HG03280 (cell line): ENCODE measurements around the gene SCLT1.

Experiments
- ATAC-seq: cut with Tn5 transposase; IDR thresholded peaks from one replicate; pipeline ENCODE4 v1.9.1; 2021; ENCODE audit warnings: mild to moderate bottlenecking, moderate library complexity; ENCODE audit not compliant: unreplicated experiment

The SCLT1 gene

DNA sequence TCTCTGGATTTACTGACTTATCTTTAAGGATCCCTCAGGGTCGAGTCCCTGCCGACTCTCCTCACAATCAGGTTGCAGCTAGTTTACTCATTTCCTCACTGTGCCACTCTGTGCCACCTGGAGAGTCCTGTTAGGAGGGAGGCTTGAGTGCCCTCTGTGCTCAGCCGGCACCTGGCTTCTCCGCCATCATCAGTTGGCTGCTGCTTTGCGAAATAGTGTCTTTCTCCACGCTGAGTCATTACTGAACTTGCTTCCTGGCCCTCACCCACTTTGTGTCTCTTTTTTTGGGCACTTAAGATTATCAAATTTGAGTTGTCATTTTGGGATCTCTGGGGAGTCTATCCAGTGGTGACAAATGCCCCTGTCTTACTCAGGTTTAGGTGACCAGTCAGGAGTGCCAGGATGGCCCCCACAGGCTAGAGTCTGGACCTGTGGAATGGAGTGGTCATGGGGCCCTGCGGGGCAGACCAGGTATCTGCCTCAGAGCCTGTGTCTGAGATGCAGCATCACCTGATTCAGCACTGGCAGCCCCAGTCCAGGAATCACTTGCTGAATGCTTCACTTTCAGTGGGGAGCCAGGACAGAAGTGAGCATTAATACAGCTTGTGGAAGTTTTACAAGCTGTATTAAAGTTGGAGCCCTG is 246.1 kb downstream of the SCLT1 start:
- no peak for ATAC-seq

DNA sequence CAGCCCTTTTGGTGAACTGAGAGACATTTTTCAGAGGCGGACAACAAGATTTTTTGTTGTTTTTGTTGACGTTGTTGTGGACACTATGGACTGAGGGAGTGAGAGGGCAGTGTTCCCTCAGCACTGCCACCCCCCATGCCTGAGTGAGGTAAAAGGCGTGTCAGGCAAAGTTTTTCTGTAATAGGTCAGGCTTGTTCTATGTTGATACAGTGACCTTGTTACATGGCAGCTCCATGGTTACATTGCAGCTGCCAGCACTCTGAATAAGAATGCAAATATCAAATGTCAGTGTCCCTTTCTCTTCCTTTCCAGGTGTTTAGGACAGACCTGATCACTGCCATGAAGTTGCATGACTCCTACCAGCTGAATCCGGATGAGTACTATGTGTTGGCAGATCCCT is 247.3 kb downstream of the SCLT1 start:
- ATAC-seq, result no peak

DNA sequence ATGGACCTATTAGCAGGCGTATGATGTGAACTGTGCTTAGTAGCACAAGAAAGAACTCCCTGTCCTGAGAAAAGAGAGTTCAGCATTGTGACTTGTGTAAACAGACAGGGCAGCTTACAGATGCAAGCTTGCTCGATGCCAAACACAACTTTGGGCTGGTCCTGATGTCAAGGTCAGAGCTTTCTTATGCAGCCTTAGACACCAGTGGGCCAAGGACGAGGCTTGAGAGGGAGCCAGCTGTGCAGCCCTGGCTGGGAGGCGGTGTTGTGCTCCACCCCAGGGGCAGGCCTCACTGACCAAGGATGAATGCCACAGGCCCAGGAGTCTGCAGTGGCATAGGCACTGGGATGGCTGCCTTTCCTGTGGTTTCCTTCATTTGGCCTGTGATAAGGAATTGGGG is 248.4 kb downstream of the SCLT1 start:
- no peak for ATAC-seq

DNA sequence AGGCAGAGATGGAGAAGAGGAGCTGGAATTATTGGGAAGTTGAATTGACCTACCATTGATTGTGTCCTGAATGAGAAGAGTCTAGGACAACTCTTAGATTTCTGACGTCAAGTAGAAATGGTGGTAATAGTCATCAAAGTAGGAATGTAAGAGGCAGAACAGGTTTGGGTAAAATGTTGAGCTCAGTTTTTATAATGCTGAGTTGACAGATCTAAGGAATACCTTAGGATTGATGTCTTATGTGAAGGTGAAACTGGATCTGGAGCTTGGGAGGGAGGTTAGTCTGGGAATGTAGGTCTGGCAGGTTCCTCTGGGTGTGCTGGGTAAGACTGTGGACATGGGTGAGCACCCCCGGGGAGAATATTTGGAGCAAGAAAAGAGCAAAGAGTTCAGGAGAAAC is 251.9 kb downstream of the SCLT1 start:
- ATAC-seq, result no peak

DNA sequence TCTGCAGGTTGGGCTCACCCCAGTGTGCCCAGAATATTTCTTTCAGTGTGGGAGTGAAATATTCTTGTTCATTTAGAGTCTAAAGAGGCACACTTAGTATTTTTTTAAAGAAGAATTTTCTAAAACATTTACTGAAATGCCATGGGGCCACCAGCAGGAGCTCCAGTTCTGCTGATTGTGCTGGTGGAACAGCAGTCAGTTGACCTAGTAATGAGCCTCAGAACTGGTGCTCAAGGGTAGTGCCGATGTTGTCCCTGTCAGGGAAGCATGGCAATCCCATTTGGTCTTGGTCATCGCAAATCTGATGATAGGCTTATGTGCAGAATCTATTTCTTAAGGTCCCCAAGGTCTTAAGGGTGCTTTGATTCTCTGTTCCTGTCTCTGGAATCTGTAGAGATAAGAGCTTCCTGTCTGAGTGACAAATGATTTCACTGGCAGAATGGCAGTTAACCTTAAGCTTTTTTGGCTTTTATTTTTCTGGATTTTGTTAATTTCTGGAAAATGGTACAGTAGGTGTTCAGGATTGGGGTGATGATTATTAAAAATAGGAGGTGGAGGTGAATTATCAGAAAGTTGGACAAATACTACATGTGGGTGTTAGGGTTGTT is 252.5 kb downstream of the SCLT1 start:
- ATAC-seq, result no peak

DNA sequence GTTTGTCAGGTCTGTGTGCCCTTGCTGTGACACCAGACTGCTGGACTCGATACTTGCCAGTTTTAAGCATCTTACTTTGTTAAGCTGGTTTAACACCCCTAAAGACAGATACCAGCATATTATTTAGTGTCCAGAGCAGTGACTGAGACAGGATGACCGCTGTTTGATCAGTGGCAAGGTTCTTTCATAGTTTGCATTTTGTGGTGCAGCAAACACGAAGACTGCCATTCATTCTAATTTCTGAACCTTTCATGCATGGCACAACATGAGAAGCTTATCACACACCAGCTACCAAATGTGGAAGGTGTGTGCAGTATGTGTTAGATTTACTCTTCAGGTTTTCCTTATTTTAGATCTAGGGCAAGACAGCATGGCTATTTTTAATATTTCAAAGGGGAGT is 255.7 kb downstream of the SCLT1 start:
- no peak for ATAC-seq

DNA sequence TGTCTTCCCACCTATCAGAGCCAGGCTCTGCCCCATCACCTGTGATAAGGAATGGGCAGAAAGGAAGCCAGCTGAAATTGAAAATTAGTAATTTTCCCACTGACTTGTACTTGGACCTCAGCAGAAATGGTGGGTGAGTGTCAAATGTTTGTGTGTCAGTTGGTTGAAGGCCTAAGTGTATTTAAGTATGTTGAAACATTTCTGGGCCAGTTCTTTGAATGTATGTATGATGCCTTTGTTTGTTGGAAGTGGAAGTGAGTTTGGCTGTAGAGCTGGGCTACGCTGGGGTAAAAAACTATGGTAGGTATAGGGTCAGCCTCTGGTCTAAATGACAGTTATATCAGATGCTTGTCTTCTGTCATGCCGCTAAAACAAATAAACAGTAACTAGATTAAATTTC is 256.1 kb downstream of the SCLT1 start:
- ATAC-seq, result no peak

DNA sequence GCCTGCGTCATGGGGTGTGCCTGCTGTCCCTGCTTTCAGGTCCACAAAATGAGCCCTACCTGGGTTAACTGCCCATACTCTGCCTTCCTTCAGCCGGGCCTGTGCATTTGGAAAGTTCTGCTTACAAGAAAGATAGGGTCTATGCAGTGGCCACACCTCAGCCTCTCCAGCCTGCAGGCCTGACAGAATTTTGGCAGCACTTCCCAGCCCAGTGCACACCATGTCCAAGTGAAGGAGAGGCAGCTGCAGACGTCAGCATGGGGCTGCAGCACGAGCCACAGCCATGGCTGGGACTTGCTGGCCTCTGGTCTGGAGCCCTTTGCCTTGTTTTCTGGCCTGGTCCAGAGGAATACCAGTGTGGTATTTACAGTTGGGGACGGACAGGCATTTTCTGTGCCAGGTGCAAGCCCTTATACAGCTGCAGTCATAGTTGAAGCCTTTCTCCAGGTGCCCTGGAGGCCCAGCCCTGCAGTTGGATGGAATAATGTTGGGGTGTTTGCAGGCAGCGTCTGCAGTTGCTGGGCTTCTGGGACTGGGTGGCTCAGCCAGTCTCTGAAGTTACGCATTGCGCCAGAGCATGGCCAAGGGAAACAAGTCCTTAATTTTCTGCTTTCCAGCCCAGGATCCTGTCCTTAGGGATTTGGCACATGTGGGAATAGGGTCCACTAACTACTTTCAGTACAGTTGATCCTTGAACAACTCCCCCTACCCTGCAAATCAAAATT is 257.7 kb downstream of the SCLT1 start:
- ATAC-seq, result no peak
